ENCODE results near the gene PTPRN2.

- TF ChIP-seq EZH2phosphoT487 (IDR thresholded peaks at IDR 0.05; ENCODE audit: borderline replicate concordance) (no peak), POLR2A (IDR thresholded peaks at IDR 0.05; ENCODE audit: borderline replicate concordance, extremely low read depth, insufficient read depth, insufficient read length) (no peak), CTCF (IDR thresholded peaks at IDR 0.05 in 2 of 3, conservative IDR thresholded peaks at IDR 0.05 in 1 of 3; ENCODE audit: borderline replicate concordance in 1 of 3, insufficient read depth in 1 of 3, low read depth in 2 of 3, low read length in 2 of 3) (no peak), EGR1 (IDR thresholded peaks at IDR 0.05; ENCODE audit: low read depth) (no peak), POLR2AphosphoS5 (IDR thresholded peaks at IDR 0.05; ENCODE audit: low read depth, low read length) (no peak), SIN3A (IDR thresholded peaks at IDR 0.05; ENCODE audit: low read depth) (no peak), JUND (IDR thresholded peaks at IDR 0.05) (no peak), RAD21 (IDR thresholded peaks at IDR 0.05; ENCODE audit: low read depth) (no peak), TCF7L2 (IDR thresholded peaks at IDR 0.05; ENCODE audit: borderline replicate concordance, extremely low read depth, insufficient read depth, insufficient read length) (no peak), EZH2 (IDR thresholded peaks at IDR 0.05) (no peak), ZNF274 (IDR thresholded peaks at IDR 0.05; ENCODE audit: low read depth, low read length) (no peak), REST (IDR thresholded peaks at IDR 0.05; ENCODE audit: low read depth) (no peak)
- TF ChIP-seq, protein P1, sequence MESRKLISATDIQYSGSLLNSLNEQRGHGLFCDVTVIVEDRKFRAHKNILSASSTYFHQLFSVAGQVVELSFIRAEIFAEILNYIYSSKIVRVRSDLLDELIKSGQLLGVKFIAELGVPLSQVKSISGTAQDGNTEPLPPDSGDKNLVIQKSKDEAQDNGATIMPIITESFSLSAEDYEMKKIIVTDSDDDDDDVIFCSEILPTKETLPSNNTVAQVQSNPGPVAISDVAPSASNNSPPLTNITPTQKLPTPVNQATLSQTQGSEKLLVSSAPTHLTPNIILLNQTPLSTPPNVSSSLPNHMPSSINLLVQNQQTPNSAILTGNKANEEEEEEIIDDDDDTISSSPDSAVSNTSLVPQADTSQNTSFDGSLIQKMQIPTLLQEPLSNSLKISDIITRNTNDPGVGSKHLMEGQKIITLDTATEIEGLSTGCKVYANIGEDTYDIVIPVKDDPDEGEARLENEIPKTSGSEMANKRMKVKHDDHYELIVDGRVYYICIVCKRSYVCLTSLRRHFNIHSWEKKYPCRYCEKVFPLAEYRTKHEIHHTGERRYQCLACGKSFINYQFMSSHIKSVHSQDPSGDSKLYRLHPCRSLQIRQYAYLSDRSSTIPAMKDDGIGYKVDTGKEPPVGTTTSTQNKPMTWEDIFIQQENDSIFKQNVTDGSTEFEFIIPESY (IDR thresholded peaks at IDR 0.05; ENCODE audit: extremely low read depth, insufficient replicate concordance, low read length) = no peak
- TF ChIP-seq, protein P2, sequence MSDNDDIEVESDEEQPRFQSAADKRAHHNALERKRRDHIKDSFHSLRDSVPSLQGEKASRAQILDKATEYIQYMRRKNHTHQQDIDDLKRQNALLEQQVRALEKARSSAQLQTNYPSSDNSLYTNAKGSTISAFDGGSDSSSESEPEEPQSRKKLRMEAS (IDR thresholded peaks at IDR 0.05) = no peak
These were observed 96.5 kb downstream of the PTPRN2 start for GRCh38 chr7:158491094-158491493.
